Tibial nerve (tissue), 4 donors: ENCODE measurements around the gene DLG1.

ENCODE experiments used
- EP300 ChIP-seq, 2 donors: sonication (generic); formaldehyde crosslinking; IDR thresholded peaks; one replicate each; pipeline ENCODE4 v1.6.1; 2017; ENCODE audit warnings: antibody characterized with exemption in 2 of 2, mild to moderate bottlenecking in 1 of 2
- POLR2A ChIP-seq, 2 donors: fragments of 450-650 bp; IDR thresholded peaks; one replicate each; pipeline ENCODE4 v1.6.1; 2017; ENCODE audit warnings: antibody characterized with exemption in 2 of 2, mild to moderate bottlenecking in 2 of 2, moderate library complexity in 2 of 2
- TF ChIP-seq, protein P1 (sequence below), 5 experiments: fragments of 200-600 bp in 3 of 5; fragments of 450-650 bp in 2 of 5; sonication (generic) in 3 of 5; IDR thresholded peaks; one replicate each; pipeline ENCODE4 v1.5.1; 2016 to 2019; ENCODE audit warnings: antibody characterized with exemption in 5 of 5, mild to moderate bottlenecking in 3 of 5, moderate library complexity in 2 of 5

DNA sequence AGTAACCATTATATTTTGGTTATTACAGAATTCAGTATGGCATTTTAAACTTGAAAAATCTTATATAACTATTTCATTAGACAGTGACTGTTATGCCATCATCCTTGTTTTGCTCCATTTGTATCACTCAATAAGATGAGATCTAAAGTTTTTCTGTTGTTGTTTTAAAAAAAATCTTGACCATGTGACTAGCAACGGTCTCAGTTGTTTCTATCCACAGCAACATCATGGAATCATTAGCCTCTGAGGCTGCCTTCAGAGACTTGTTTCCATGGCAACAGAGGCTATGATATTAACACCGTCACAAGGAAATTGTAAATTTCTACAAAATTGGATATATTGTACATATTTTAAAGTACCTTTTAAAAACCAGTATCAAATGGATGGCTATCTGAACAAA, 129.8 kb downstream of the DLG1 start:
- TF ChIP-seq POLR2A (IDR thresholded peaks at IDR 0.05) (no peak), EP300 (IDR thresholded peaks at IDR 0.05) (no peak)
- TF ChIP-seq, protein P1, sequence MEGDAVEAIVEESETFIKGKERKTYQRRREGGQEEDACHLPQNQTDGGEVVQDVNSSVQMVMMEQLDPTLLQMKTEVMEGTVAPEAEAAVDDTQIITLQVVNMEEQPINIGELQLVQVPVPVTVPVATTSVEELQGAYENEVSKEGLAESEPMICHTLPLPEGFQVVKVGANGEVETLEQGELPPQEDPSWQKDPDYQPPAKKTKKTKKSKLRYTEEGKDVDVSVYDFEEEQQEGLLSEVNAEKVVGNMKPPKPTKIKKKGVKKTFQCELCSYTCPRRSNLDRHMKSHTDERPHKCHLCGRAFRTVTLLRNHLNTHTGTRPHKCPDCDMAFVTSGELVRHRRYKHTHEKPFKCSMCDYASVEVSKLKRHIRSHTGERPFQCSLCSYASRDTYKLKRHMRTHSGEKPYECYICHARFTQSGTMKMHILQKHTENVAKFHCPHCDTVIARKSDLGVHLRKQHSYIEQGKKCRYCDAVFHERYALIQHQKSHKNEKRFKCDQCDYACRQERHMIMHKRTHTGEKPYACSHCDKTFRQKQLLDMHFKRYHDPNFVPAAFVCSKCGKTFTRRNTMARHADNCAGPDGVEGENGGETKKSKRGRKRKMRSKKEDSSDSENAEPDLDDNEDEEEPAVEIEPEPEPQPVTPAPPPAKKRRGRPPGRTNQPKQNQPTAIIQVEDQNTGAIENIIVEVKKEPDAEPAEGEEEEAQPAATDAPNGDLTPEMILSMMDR (IDR thresholded peaks at IDR 0.05): no peak
